Astrocyte of the cerebellum (primary cell): ENCODE results near the gene ETV1.

Experiments
- DNase-seq: peaks from one replicate; pipeline ENCODE4 v3.0.0-alpha.2; 2011; ENCODE audit warnings: low read depth
- H3K4me3 ChIP-seq: 2 replicates; pipeline ENCODE4 v1.5.1; 2011; ENCODE audit warnings: mild to moderate bottlenecking, low read depth, low read length, moderate library complexity
- CTCF ChIP-seq: IDR thresholded peaks from 2 replicates; pipeline ENCODE4 v1.5.1; 2012; ENCODE audit warnings: low read length, low read depth, moderate library complexity, mild to moderate bottlenecking; ENCODE audit errors: missing control alignments
- in situ Hi-C: cut with HindIII; loops from 2 replicates; pipeline ENCODE4 v1.10.0; 2017; ENCODE audit warnings: low sequenced_read_pairs

Gene ETV1

GRCh38 chr7:13901577-13901976 lies 87.9 kb downstream of the ETV1 start:
- in situ Hi-C loops = no loop called here
- H3K4me3 ChIP-seq = no peak overlapping the region
- DNase-seq = no peak
- no peak for TF ChIP-seq CTCF

- no peak for TF ChIP-seq CTCF
- DNase-seq = no peak
- H3K4me3 ChIP-seq = no peak overlapping the region
- in situ Hi-C loops = no loop called here
These were observed 90.4 kb downstream of the ETV1 start for GRCh38 chr7:13898957-13899670.

GRCh38 chr7:13897819-13898218 lies 91.6 kb downstream of the ETV1 start:
- in situ Hi-C loops = no loop called here

GRCh38 chr7:13894954-13895353 lies 94.5 kb downstream of the ETV1 start:
- no peak overlapping the region for H3K4me3 ChIP-seq
- no peak for DNase-seq
- in situ Hi-C loops = no loop called here
- no peak for TF ChIP-seq CTCF

More at GRCh38 chr7:13897819-13898218, 91.6 kb downstream of the ETV1 start:
- no peak for TF ChIP-seq CTCF
- DNase-seq = no peak
- H3K4me3 ChIP-seq = no peak overlapping the region

- H3K4me3 ChIP-seq = no peak overlapping the region
- no peak for TF ChIP-seq CTCF
- in situ Hi-C loops = no loop called here
- DNase-seq = no peak
These were observed 95.1 kb downstream of the ETV1 start for GRCh38 chr7:13894377-13894776.

- no peak for DNase-seq
- TF ChIP-seq CTCF = no peak
- no peak overlapping the region for H3K4me3 ChIP-seq
- in situ Hi-C loops = no loop called here
These were observed 98.7 kb downstream of the ETV1 start for GRCh38 chr7:13890793-13891192.
